ENCODE results near the gene HOXB4.

- no peak for TF ChIP-seq CTCF (IDR thresholded peaks at IDR 0.05; ENCODE audit: insufficient read depth, low read length, poor library complexity, severe bottlenecking)
- no peak for TF ChIP-seq EZH2phosphoT487 (conservative IDR thresholded peaks at IDR 0.05; ENCODE audit: low read length)
Measured at GRCh38 chr17:48590607-48591161, 12.5 kb upstream of the HOXB4 start.
